Fibroblast of lung (primary cell): ENCODE measurements around the gene CACNA1A.

Source experiments
- EZH2 ChIP-seq: IDR thresholded peaks from 2 replicates; pipeline ENCODE4 v1.5.1; 2012; ENCODE audit warnings: low read length, control low read depth, mild to moderate bottlenecking; ENCODE audit errors: missing control alignments
- TF ChIP-seq, protein P1 (sequence below), 2 donors: IDR thresholded peaks in 1 of 2; conservative IDR thresholded peaks in 1 of 2; 1 replicate in 1 of 2; 2 replicates in 1 of 2; pipeline ENCODE4 v1.5.1; 2011 to 2012; ENCODE audit warnings: low read length in 2 of 2, control low read depth in 1 of 2, inconsistent platforms in 1 of 2, low read depth in 1 of 2, mild to moderate bottlenecking in 1 of 2

DNA sequence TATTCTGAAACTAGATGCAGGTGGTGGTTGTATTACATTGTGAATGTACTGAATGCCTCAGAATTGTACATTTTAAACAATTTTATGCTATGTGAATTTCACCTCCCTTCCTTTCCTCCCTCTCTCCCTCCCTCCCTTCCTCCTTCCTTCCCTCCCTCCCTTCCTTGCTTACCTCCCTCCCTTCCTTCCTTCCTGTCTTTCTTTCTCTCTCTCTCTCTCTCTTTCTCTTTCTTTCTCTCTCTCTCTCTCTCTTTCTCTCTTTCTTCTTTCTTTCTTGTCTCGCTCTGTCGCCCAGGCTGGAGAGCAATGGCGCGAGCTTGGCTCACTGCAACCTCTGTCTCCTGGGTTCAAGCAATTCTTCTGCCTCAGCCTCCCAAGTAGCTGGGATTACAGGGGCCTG lies 318.9 kb downstream of the CACNA1A start:
- TF ChIP-seq, protein P1, sequence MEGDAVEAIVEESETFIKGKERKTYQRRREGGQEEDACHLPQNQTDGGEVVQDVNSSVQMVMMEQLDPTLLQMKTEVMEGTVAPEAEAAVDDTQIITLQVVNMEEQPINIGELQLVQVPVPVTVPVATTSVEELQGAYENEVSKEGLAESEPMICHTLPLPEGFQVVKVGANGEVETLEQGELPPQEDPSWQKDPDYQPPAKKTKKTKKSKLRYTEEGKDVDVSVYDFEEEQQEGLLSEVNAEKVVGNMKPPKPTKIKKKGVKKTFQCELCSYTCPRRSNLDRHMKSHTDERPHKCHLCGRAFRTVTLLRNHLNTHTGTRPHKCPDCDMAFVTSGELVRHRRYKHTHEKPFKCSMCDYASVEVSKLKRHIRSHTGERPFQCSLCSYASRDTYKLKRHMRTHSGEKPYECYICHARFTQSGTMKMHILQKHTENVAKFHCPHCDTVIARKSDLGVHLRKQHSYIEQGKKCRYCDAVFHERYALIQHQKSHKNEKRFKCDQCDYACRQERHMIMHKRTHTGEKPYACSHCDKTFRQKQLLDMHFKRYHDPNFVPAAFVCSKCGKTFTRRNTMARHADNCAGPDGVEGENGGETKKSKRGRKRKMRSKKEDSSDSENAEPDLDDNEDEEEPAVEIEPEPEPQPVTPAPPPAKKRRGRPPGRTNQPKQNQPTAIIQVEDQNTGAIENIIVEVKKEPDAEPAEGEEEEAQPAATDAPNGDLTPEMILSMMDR (conservative IDR thresholded peaks at IDR 0.05 in 1 of 2, IDR thresholded peaks at IDR 0.05 in 1 of 2; ENCODE audit: low read depth in 1 of 2, low read length in 2 of 2): no peak
- TF ChIP-seq EZH2: no peak
